CD1c-positive myeloid dendritic cell (primary cell): ENCODE data around the gene BMPR1B.
A peak's percentile ranks its signal among the peaks of the same experiment; 100 is the strongest.

Experiments used
- DNase-seq: peaks from one replicate; pipeline ENCODE4 v3.0.0-alpha.2; 2016; ENCODE audit errors: extremely low spot score

The BMPR1B gene

DNA sequence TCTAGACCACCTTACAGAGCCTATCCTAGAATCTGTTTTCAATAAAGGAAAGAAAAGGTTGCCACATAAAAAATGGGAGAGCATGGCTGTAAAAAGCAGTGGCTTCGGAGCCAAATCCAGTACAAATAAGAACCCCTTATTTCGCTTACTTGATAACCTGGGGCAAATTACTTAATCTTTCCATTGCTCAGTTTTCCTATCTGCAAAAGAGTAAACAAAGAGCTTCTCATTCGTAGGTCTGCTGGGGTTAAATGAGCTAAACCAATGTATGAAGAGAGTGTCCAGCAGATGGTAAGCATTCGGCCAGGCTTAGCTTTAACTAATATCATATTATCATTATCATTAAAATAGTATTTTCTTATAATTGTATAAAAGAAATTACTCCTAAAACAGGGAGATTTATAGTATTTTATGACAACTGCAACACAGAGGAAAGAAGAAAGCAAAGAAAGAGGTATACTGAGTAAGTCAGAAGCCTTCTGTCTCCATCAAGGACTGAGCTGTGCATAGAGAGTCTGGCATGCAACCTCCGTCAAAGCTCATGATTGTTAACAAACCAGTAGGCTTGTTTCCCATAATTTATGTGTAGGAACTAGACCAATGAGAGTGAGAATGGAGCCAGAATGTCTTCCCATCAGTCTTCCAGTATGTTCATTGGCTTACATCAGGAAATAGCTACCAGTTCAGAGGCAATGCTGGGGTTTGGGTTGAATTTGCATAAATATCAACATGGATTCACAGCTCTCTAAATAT is 426.1 kb downstream of the BMPR1B start:
- DNase-seq = no peak

DNA sequence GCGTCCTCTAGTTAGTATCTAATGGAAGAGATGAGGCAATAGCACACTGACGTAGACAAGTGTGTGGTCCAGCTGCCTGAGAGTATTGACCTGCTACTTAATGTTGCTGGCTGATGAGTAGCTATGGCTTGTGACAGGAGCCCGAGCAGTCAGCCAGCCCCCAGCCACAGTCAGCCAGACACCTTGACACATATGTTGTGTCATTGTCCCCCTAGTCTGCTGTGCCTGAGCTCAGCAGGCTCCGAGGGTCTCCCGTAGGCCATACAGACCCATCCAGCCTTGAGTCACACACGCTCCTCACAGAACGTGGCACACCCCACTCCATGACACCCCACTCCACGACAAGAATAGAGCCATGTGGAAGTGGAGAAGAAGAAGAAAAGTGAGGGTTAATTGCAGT is 428.9 kb downstream of the BMPR1B start:
- no peak for DNase-seq

DNA sequence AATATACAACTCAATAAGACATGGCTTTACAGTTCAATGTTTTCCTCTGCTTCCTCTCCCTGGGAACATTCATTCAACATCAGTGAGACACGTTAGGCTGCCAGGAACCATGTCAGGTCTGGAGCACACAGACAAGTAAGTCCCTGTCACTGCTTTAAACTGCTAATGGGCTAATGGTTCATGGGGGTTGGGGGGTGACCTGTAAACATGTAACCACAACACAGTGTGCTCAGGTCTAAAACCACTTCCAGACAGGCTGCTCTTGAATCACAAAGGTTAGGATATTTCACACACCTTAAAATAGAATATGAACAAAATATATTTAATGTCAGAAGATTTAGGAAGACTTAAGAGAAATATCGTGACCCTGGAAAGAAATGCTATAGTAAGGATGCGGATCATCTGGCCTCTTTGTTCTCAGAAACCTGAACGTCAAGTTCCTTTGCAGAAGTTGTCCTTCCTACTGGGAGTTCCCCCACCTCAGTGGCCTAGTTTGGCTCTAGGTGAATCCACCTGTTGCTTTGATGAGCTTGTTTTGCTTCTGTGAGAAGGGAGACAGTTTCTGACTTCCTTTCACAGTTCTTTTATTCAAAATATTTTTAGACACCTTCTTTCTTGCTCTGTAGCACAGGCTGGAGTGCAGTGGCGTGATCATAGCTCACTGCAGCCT is 431.1 kb downstream of the BMPR1B start:
- DNase-seq = no peak

DNA sequence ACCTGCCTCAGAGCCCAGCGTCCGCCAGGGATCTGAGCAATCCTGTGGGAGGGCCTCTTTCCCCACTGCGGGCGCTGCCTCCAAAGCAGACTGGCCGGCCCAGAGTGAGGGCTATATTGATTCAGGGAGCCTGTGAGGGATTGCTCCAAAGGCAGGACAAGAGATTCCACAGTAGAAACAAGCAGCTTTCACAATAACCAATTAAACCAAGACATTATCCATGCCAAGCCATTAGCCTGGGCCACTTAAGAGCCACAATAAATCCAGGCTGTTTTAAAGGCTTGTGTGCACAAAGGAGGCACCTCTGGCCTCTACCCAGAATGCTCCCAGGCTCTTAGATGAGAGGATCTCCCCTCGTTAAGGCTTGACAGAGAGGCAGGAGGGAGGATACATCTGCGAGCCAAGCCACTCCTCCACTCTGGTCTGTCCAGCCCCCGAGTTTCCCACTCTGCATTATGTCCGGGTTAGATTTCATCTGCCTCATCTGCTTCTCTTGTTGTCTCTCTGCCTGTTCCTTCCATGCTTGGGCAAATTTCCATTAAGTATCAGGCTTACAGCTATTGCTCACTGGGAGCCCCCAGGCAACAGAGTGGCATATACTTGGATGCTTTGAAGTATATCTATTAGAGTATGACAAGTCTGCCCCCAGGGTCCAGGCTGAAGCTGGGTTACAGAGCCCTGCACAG is 433.1 kb downstream of the BMPR1B start:
- DNase-seq = no peak

DNA sequence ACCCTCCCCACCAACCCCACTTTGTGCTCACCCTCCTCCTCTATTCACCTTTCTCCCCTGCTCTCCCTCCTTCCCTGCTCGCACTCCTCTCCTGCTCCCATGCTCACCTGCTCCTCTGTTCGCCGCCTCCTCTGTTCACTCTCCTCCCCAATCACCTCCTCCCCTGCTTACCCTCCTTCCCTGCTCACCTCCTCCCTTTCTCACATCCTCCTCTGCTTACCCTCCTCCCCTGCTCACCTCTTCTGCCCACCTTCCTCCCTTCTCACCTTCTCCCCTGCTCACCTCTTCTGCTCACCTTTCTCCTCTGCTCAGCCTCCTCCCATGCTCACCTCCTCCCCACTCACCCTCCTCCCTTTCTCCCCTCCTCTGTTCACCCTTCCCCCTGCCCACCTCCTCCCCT is 433.8 kb downstream of the BMPR1B start:
- DNase-seq = no peak

DNA sequence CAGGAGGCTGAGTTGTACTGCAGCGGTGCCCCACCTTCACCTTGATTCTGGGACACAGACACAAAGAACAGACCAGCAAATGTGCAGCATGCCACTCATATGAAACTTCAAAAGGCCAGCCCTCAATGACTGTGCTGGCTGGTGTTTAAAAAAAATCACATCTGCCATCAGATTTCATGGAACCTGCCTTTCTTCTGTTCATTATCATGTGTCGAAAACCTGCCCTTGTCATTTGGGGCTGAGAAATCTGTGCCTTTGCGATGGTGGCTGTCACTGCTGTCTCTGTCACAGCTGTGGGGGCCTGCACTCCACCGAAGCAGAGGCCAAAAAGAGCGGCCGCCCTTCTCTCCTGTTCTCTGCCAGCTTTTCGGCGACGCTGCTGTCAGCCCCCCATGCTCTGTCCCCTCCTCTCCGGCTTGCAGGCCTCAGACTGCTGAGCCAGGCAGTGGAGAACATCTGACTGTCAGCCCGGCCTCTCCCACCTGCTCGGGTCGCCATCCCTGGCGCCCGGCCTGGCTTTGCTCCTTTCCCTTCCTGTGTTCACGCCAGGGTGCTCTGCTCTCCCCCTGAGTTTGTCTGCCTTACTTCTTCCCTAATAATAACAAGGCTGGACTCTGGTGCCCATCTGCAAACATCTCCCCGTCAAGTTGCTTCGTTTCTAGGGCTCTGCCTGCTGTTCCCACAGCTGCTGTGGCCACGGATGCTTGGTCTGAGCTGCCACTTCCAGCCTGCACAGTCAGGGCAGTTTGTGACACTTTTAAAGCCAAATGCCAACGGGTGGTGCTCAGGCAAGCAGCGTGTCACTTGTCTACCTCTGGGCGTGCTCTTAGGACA is 435.9 kb downstream of the BMPR1B start:
- no peak for DNase-seq

DNA sequence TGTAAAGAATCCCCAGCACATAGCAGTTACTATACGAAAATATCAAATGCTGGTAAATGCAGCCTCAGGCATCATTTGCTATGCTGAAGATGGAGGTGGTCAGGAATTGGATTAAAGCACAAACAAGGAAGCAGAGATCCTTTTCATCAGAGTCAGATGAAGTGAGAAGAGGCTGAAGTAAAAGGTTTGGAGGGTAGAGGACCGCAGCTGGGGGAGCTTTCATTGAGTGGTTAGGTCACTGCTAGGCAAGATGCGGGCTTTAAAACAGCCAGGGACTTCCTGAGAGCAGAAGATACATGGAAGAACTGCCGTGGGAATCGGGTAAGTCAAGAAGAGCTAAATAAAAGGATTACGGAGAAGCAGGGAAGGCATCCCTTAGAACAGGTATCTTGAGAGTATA is 439.6 kb downstream of the BMPR1B start:
- DNase-seq = no peak

DNA sequence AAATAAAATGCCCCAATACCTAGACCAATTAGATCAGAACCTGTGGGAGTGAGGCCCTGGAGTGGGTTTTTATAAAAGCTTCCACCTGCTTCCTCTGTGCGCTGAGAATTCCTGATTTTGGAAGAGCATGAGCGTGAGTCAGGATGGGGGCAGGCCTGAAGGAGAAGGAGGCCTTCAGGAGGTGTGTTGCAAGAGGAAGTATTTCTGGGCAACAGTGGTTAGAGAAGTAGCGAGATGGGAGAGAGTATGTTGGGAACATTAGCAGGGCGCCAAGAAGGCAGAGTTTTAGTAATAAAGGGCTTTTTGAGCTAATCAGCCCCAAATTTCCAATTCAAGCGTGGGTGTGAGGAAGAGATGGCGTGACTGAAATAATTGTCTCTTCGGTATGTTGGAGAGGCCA is 441.2 kb downstream of the BMPR1B start:
- peak; percentile 5 for DNase-seq

DNA sequence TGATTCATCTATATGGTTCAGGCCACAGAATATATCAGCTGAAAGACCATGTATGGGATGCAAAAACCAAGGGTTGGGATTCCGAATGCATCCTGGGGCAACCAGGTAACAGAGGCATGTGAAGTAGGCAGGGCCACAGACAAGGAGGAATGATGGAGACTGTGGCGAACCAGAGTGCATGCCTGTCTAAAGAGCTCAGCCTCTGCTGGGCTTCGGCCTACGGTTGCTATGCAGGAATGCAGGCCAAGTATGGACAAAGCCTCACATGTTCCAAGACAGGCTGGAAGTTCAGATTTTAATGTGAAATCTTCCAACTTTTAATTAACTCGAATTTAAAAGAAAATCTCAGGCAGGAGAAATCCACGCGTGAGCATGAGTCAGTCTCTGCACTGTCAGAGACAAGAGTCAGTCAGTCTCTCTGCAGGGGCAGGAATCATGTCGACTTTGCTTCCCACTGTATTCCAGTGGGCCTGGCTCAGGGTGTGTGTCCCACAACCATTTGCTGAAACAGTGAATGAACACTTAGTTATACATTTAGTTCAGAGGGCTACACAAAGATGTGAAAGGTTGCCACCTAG is 446.6 kb downstream of the BMPR1B start:
- no peak for DNase-seq

DNA sequence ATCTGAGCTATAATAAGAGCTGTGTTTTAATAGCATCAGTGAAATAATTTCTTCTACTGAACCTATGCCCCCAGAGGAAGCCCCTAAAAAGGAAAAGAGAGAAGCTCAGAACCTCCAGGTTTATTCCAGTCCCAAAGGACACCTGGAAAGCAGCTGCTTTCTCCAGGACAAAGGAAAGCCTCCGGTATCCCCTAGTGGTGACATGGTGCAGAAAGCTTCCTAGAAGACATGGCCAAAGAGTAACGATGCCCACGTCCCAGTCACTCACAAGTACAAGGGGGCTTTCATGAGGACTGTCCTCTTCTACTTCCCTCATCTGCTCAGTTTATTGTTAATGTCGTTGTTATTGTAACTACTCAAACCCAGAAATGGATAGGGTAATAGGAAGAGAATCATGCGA is 447.1 kb downstream of the BMPR1B start:
- no peak for DNase-seq
